Measurements from ENCODE around the gene DCUN1D3. TPM values are rescaled to one million over a fixed set of nuclear protein-coding genes. Genes with fewer than 3 reads are reported as not detected.

The DCUN1D3 gene
- total RNA-seq, 1 donor from 2014 or later: 12.4 TPM

GRCh38 chr16:20879175-20880040 is 20.8 kb downstream of the DCUN1D3 start:
- no peak for DNase-seq (ENCODE audit: low spot score in 2 of 2, unreplicated experiment in 2 of 2)
- Mint-ChIP-seq H3K4me1 (peaks cover 31% of the 10 kb centered on the region), H3K4me3 (no peak overlapping the region), H3K36me3 (peaks cover 5% of the 10 kb centered on the region), H3K27me3 (ENCODE audit: low read depth) (no peaks in the 10 kb centered on the region), H3K9me3 (peaks cover 3% of the 10 kb centered on the region), H3K27ac (peak overlapping the region; percentile 80)
- no peak for TF ChIP-seq CTCF (IDR thresholded peaks at IDR 0.05; ENCODE audit: unreplicated experiment)

DNA sequence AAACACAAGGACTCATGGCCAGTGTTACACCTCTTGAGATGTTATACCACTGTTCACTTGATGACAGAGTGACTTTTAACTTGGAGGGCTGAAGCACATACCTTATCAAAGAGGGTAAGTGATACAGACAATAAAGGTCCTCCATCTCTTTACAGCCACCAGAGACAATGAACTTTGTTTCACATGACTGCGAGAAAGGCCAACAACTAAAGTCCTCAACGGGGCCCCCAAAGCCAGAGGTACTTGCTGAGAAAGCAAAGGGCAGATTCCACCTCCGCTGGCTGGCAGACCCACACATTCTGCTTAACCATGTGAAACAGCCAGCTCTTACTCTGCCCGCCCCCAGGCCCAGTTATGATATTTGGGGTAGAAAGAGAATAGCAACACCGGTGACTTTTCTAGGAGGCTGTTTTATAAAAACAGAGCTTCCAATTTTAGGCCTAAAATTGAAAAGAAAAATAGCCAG is 21.4 kb downstream of the DCUN1D3 start:
- Mint-ChIP-seq H3K9me3 (peaks cover 3% of the 10 kb centered on the region), H3K27me3 (ENCODE audit: low read depth) (no peaks in the 10 kb centered on the region), H3K4me3 (no peak overlapping the region), H3K27ac (peak overlapping the region; percentile 80), H3K4me1 (peaks cover 28% of the 10 kb centered on the region), H3K36me3 (peaks cover 5% of the 10 kb centered on the region)
- DNase-seq (ENCODE audit: low spot score in 2 of 2, unreplicated experiment in 2 of 2): no peak
- TF ChIP-seq CTCF (IDR thresholded peaks at IDR 0.05; ENCODE audit: unreplicated experiment): no peak

DNA sequence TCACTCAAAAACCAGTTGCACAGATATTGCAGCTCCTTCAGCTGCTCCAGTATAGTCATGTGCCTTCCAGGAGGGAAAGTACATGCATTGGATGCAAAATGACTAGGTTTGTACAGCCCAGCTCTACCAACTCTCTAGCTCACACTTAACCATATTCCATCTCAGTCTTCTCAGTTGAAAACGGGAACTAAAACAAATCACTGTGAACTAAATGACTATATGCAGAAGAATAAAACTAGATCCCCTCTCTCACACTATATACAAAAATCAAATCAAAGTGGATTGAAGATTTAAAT is 24.9 kb downstream of the DCUN1D3 start:
- Mint-ChIP-seq H3K27ac (no peak overlapping the region), H3K27me3 (ENCODE audit: low read depth) (no peaks in the 10 kb centered on the region), H3K9me3 (peaks cover 3% of the 10 kb centered on the region), H3K36me3 (peaks cover 5% of the 10 kb centered on the region), H3K4me3 (no peak overlapping the region), H3K4me1 (peaks cover 45% of the 10 kb centered on the region)
- TF ChIP-seq CTCF (IDR thresholded peaks at IDR 0.05; ENCODE audit: unreplicated experiment): no peak
- no peak for DNase-seq (ENCODE audit: low spot score in 2 of 2, unreplicated experiment in 2 of 2)

DNA sequence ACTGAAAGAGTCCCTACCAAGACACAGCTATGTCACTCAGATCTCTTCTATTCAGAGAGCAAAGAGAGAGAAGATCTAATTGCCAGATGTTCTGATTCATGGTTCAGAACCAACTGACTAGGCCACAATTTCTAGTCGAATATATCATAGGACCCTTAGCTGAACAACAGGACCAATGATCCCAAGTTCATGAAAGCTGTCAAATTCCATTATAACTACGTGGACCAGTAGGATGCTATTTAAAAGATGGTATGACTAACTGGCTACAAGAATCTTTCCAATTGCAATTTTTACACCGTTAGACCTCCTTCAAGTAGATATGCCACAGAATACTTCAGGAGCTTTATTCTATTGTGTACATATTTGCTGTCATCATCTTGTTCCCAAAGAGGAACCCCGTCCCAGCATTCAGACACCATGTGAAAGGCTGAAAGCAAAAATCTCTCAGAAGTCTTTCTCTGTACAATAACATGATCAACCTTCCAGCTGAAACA is 26.0 kb downstream of the DCUN1D3 start:
- no peak overlapping the region for H3K4me3 Mint-ChIP-seq
- TF ChIP-seq CTCF (IDR thresholded peaks at IDR 0.05; ENCODE audit: unreplicated experiment): no peak
- peaks cover 3% of the 10 kb centered on the region for H3K9me3 Mint-ChIP-seq
- H3K36me3 Mint-ChIP-seq: peaks cover 5% of the 10 kb centered on the region
- H3K27ac Mint-ChIP-seq: no peak overlapping the region
- peaks cover 47% of the 10 kb centered on the region for H3K4me1 Mint-ChIP-seq
- DNase-seq (ENCODE audit: low spot score in 2 of 2, unreplicated experiment in 2 of 2): no peak
- no peaks in the 10 kb centered on the region for H3K27me3 Mint-ChIP-seq (ENCODE audit: low read depth)

DNA sequence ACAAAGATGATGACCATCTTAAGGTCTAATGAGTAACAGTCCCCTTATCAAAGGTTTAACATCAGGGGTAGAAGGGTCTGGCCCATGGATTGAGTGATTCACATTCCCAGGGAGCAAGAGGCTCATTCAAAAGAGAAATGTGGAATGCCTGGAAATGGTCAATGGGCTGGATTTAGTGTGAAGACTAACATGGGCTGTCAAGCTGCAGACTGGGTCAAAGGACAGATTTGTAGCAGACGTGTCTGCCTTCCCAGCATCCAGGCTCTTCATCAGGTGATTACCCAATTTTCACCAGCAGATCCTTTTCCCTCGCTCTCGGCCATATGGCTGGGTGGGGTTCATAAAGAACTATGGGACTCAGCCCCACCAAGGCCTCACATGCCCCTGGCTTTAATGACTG is 26.8 kb downstream of the DCUN1D3 start:
- DNase-seq (ENCODE audit: low spot score in 2 of 2, unreplicated experiment in 2 of 2): no peak

More for the DNA sequence above, 26.8 kb downstream of the DCUN1D3 start:
- Mint-ChIP-seq H3K27me3 (ENCODE audit: low read depth) (no peaks in the 10 kb centered on the region), H3K4me3 (no peak overlapping the region), H3K9me3 (peaks cover 3% of the 10 kb centered on the region), H3K27ac (no peak overlapping the region), H3K36me3 (peaks cover 5% of the 10 kb centered on the region), H3K4me1 (peaks cover 43% of the 10 kb centered on the region)
- no peak for TF ChIP-seq CTCF (IDR thresholded peaks at IDR 0.05; ENCODE audit: unreplicated experiment)
